Dendritic cell treated with granulocyte-macrophage colony-stimulating factor and Interleukin-4, amounts not matched to agents 40 ng/mL and 50 ng/mL, for 4 days (primary cell): ENCODE results near the gene AGO1.
"Not testable (repeated sequence)": the region's sequence is repeated elsewhere in the genome, so short reads cannot be mapped to it uniquely, and the experiment has no call there.

Experiments used
- H3K27ac Mint-ChIP-seq: one replicate; pipeline ENCODE4 v1.8.0; 2022; ENCODE audit warnings: mild to moderate bottlenecking, mixed read lengths
- H3K27me3 Mint-ChIP-seq: one replicate; pipeline ENCODE4 v1.8.0; 2022; ENCODE audit warnings: mild to moderate bottlenecking, mixed read lengths
- H3K36me3 Mint-ChIP-seq: one replicate; pipeline ENCODE4 v1.8.0; 2022; ENCODE audit warnings: low read depth, mixed read lengths
- H3K4me1 Mint-ChIP-seq: one replicate; pipeline ENCODE4 v1.8.0; 2022; ENCODE audit warnings: low read depth, mixed read lengths
- H3K4me3 Mint-ChIP-seq: one replicate; pipeline ENCODE4 v1.8.0; 2022; ENCODE audit warnings: mild to moderate bottlenecking, moderate library complexity, mixed read lengths
- H3K9me3 Mint-ChIP-seq: one replicate; pipeline ENCODE4 v1.8.0; 2022; ENCODE audit warnings: mixed read lengths
- intact Hi-C: fragments of 100-400 bp; cut with micrococcal nuclease; formaldehyde crosslinking; loops from one replicate; pipeline ENCODE4 v1.15.0; 2022

AGO1 gene

GRCh38 chr1:35881850-35882273 lies 1.1 kb upstream of the AGO1 start:
- Mint-ChIP-seq H3K27ac (no peak overlapping the region), H3K4me1 (peaks cover 36% of the 10 kb centered on the region), H3K4me3 (no peak overlapping the region), H3K27me3 (no peaks in the 10 kb centered on the region), H3K9me3 (no peaks in the 10 kb centered on the region), H3K36me3 (peaks cover 7% of the 10 kb centered on the region)
- intact Hi-C loops: loop anchor here (10.0 kb wide), 1 partner anchor 53 kb away; the partner anchor contains the start of gene AGO3

- H3K4me1 Mint-ChIP-seq: peaks cover 43% of the 10 kb centered on the region
- H3K4me3 Mint-ChIP-seq: peak overlapping the region; percentile 39
- H3K36me3 Mint-ChIP-seq: peaks cover 7% of the 10 kb centered on the region
- intact Hi-C loops: loop anchor here (10.0 kb wide), 1 partner anchor 52 kb away; the partner anchor contains the start of gene AGO3
- peak overlapping the region; percentile 88 for H3K27ac Mint-ChIP-seq
- no peaks in the 10 kb centered on the region for H3K27me3 Mint-ChIP-seq
- no peaks in the 10 kb centered on the region for H3K9me3 Mint-ChIP-seq
Observed at GRCh38 chr1:35882586-35882944, 444 bp upstream of the AGO1 start.

- Mint-ChIP-seq H3K9me3 (no peaks in the 10 kb centered on the region), H3K36me3 (peaks cover 13% of the 10 kb centered on the region), H3K4me1 (peaks cover 54% of the 10 kb centered on the region), H3K27ac (peak overlapping the region; percentile 88), H3K27me3 (no peaks in the 10 kb centered on the region), H3K4me3 (peak overlapping the region; percentile 97)
- intact Hi-C loops: loop anchor here (10.0 kb wide), 1 partner anchor 51 kb away; the partner anchor contains the start of gene AGO3
Observed at GRCh38 chr1:35883635-35884101, 659 bp downstream of the AGO1 start.

- Mint-ChIP-seq H3K27me3 (no peaks in the 10 kb centered on the region), H3K9me3 (no peaks in the 10 kb centered on the region), H3K4me1 (peaks cover 58% of the 10 kb centered on the region), H3K4me3 (no peak overlapping the region), H3K36me3 (peaks cover 22% of the 10 kb centered on the region), H3K27ac (no peak overlapping the region)
- intact Hi-C loops: loop anchor here (10.0 kb wide), 1 partner anchor 50 kb away; the partner anchor contains the start of gene AGO3
Observed at GRCh38 chr1:35884934-35885333, 1.9 kb downstream of the AGO1 start.

- H3K27me3 Mint-ChIP-seq: no peaks in the 10 kb centered on the region
- intact Hi-C loops: loop anchor here (10.0 kb wide), 1 partner anchor 49 kb away; the partner anchor contains the start of gene AGO3
- H3K27ac Mint-ChIP-seq: peak overlapping the region; percentile 44
- peaks cover 58% of the 10 kb centered on the region for H3K4me1 Mint-ChIP-seq
- H3K4me3 Mint-ChIP-seq: no peak overlapping the region
- H3K36me3 Mint-ChIP-seq: peaks cover 31% of the 10 kb centered on the region
- no peaks in the 10 kb centered on the region for H3K9me3 Mint-ChIP-seq
Observed at GRCh38 chr1:35885961-35886558, 3.1 kb downstream of the AGO1 start.

GRCh38 chr1:35886577-35887431 lies 3.8 kb downstream of the AGO1 start:
- peaks cover 38% of the 10 kb centered on the region for H3K36me3 Mint-ChIP-seq
- H3K9me3 Mint-ChIP-seq: no peaks in the 10 kb centered on the region
- no peaks in the 10 kb centered on the region for H3K27me3 Mint-ChIP-seq
- no peak overlapping the region for H3K4me3 Mint-ChIP-seq
- H3K27ac Mint-ChIP-seq: peak overlapping the region; percentile 44
- intact Hi-C loops: loop anchor here (10.0 kb wide), 1 partner anchor 48 kb away; the partner anchor contains the start of gene AGO3
- peaks cover 57% of the 10 kb centered on the region for H3K4me1 Mint-ChIP-seq

- intact Hi-C loops: loop anchor here (10.0 kb wide), 1 partner anchor 47 kb away; the partner anchor contains the start of gene AGO3
- Mint-ChIP-seq H3K9me3 (no peaks in the 10 kb centered on the region), H3K27ac (peak overlapping the region; percentile 44), H3K4me3 (no peak overlapping the region), H3K36me3 (peaks cover 45% of the 10 kb centered on the region), H3K27me3 (no peaks in the 10 kb centered on the region), H3K4me1 (peaks cover 56% of the 10 kb centered on the region)
Observed at GRCh38 chr1:35887508-35887907, 4.5 kb downstream of the AGO1 start.

GRCh38 chr1:35888255-35888654 lies 5.2 kb downstream of the AGO1 start:
- intact Hi-C loops: loop anchor here (10.0 kb wide), 1 partner anchor 47 kb away; the partner anchor contains the start of gene AGO3
- H3K27me3 Mint-ChIP-seq: no peaks in the 10 kb centered on the region
- H3K4me1 Mint-ChIP-seq: peaks cover 59% of the 10 kb centered on the region
- H3K9me3 Mint-ChIP-seq: no peaks in the 10 kb centered on the region
- H3K27ac Mint-ChIP-seq: peak overlapping the region; percentile 44
- no peak overlapping the region for H3K4me3 Mint-ChIP-seq
- H3K36me3 Mint-ChIP-seq: peaks cover 50% of the 10 kb centered on the region

- Mint-ChIP-seq H3K4me3 (peak overlapping the region; percentile 14), H3K4me1 (peaks cover 61% of the 10 kb centered on the region), H3K36me3 (peaks cover 52% of the 10 kb centered on the region), H3K27ac (peak overlapping the region; percentile 44)
- intact Hi-C loops: loop anchor here (10.0 kb wide), 1 partner anchor 46 kb away; the partner anchor contains the start of gene AGO3
- H3K9me3 Mint-ChIP-seq, H3K27me3 Mint-ChIP-seq: not testable (repeated sequence)
Observed at GRCh38 chr1:35888981-35889380, 6.0 kb downstream of the AGO1 start.

GRCh38 chr1:35893051-35893879 lies 10.3 kb downstream of the AGO1 start:
- intact Hi-C loops: no loop called here
- peak overlapping the region; percentile 87 for H3K27ac Mint-ChIP-seq
- peaks cover 49% of the 10 kb centered on the region for H3K4me1 Mint-ChIP-seq
- no peak overlapping the region for H3K4me3 Mint-ChIP-seq
- no peaks in the 10 kb centered on the region for H3K9me3 Mint-ChIP-seq
- H3K27me3 Mint-ChIP-seq: no peaks in the 10 kb centered on the region
- peaks cover 82% of the 10 kb centered on the region for H3K36me3 Mint-ChIP-seq

GRCh38 chr1:35894183-35894582 lies 11.2 kb downstream of the AGO1 start:
- H3K4me1 Mint-ChIP-seq: peaks cover 46% of the 10 kb centered on the region
- peak overlapping the region; percentile 87 for H3K27ac Mint-ChIP-seq
- no peaks in the 10 kb centered on the region for H3K9me3 Mint-ChIP-seq
- intact Hi-C loops: no loop called here
- no peaks in the 10 kb centered on the region for H3K27me3 Mint-ChIP-seq
- peaks cover 84% of the 10 kb centered on the region for H3K36me3 Mint-ChIP-seq
- no peak overlapping the region for H3K4me3 Mint-ChIP-seq

GRCh38 chr1:35894656-35895055 lies 11.6 kb downstream of the AGO1 start:
- intact Hi-C loops: no loop called here
- Mint-ChIP-seq H3K27ac (peak overlapping the region; percentile 87), H3K4me1 (peaks cover 51% of the 10 kb centered on the region), H3K36me3 (peaks cover 81% of the 10 kb centered on the region), H3K27me3 (no peaks in the 10 kb centered on the region), H3K9me3 (no peaks in the 10 kb centered on the region), H3K4me3 (no peak overlapping the region)

GRCh38 chr1:35899941-35900340 lies 16.9 kb downstream of the AGO1 start:
- intact Hi-C loops: no loop called here
- no peaks in the 10 kb centered on the region for H3K27me3 Mint-ChIP-seq
- no peak overlapping the region for H3K4me3 Mint-ChIP-seq
- H3K27ac Mint-ChIP-seq: no peak overlapping the region
- H3K9me3 Mint-ChIP-seq: no peaks in the 10 kb centered on the region
- H3K4me1 Mint-ChIP-seq: peaks cover 27% of the 10 kb centered on the region
- peaks cover 79% of the 10 kb centered on the region for H3K36me3 Mint-ChIP-seq
